Esophagus muscularis mucosa (tissue), 3 donors: ENCODE data around the gene TWF2.

Experiments used
- POLR2A ChIP-seq: fragments of 450-650 bp; IDR thresholded peaks from one replicate; pipeline ENCODE4 v1.6.1; 2017; ENCODE audit warnings: antibody characterized with exemption, moderate library complexity, mild to moderate bottlenecking, low read depth
- POLR2AphosphoS5 ChIP-seq, 2 donors: sonication (generic); formaldehyde crosslinking; IDR thresholded peaks; one replicate each; pipeline ENCODE4 v1.6.1; 2017; ENCODE audit warnings: antibody characterized with exemption in 2 of 2
- TF ChIP-seq, protein P1 (sequence below), 3 experiments: fragments of 200-600 bp in 2 of 3; fragments of 450-650 bp in 1 of 3; sonication (generic) in 2 of 3; IDR thresholded peaks; one replicate each; pipeline ENCODE4 v1.5.1; 2017 to 2019; ENCODE audit warnings: antibody characterized with exemption in 3 of 3, mild to moderate bottlenecking in 2 of 3, moderate library complexity in 1 of 3

DNA sequence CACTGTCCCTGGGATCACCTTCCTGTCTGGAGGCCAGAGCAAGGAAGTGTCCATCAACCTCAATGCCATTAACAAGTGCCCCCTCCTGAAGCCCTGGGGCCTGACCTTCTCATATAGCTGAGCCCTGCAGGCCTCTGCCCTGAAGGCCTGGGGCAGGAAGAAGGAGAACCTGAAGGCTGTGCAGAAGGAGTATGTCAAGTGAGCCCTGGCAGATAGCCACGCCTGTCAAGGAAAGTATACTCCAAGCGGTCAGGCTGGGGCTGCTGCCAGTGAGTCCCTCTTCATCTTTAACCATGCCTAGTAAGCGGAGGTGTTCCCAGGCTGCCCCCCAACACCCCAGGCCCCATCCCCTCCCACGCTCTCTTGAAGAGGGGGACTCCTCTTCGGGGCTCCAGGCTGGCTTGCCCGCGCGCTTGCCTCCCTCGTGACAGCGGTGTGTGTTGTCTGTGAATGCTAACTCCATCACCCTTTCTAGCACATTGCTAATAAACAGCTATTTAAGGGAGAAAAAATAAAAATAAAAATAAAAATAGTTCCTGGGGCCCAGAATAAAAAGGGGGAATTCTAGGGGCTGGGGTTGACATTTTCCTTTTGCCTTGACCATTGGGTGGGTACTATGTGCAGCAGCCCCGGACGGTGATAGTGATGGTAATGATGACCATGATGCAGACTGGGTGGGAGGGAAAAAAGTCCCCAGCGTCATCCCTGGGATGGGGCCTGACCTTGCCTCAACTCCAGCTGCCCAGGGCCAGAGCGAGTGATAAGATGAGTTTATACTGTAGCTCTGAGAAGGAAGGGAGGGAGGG lies 44.3 kb downstream of the TWF2 start:
- no peak for TF ChIP-seq POLR2A
- TF ChIP-seq, protein P1, sequence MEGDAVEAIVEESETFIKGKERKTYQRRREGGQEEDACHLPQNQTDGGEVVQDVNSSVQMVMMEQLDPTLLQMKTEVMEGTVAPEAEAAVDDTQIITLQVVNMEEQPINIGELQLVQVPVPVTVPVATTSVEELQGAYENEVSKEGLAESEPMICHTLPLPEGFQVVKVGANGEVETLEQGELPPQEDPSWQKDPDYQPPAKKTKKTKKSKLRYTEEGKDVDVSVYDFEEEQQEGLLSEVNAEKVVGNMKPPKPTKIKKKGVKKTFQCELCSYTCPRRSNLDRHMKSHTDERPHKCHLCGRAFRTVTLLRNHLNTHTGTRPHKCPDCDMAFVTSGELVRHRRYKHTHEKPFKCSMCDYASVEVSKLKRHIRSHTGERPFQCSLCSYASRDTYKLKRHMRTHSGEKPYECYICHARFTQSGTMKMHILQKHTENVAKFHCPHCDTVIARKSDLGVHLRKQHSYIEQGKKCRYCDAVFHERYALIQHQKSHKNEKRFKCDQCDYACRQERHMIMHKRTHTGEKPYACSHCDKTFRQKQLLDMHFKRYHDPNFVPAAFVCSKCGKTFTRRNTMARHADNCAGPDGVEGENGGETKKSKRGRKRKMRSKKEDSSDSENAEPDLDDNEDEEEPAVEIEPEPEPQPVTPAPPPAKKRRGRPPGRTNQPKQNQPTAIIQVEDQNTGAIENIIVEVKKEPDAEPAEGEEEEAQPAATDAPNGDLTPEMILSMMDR (IDR thresholded peaks at IDR 0.05) = no peak
- peak; percentile 30 to 68 for TF ChIP-seq POLR2AphosphoS5 (IDR thresholded peaks at IDR 0.05)
